ENCODE results near the gene GTF3C6.

DNA sequence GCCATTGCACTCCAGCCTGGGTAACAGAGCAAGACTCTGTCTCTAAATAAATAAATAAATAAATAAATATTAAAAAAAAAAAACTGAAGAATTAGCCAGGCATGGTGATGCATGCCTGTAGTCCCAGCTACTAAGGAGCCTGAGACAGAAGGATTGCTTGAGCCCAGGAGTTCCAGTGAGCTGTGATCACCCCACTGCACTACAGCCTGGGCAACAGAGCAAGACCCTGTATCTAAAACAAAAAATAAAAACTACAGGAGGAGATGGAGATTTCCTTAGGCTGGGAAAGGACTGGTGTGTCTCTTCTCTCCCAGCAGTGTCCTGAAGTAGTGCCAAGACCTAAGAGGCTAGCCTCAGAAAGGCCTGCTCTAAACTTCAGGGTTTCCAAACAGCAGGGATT, 8.1 kb upstream of the GTF3C6 start:
- TF ChIP-seq, protein P1, sequence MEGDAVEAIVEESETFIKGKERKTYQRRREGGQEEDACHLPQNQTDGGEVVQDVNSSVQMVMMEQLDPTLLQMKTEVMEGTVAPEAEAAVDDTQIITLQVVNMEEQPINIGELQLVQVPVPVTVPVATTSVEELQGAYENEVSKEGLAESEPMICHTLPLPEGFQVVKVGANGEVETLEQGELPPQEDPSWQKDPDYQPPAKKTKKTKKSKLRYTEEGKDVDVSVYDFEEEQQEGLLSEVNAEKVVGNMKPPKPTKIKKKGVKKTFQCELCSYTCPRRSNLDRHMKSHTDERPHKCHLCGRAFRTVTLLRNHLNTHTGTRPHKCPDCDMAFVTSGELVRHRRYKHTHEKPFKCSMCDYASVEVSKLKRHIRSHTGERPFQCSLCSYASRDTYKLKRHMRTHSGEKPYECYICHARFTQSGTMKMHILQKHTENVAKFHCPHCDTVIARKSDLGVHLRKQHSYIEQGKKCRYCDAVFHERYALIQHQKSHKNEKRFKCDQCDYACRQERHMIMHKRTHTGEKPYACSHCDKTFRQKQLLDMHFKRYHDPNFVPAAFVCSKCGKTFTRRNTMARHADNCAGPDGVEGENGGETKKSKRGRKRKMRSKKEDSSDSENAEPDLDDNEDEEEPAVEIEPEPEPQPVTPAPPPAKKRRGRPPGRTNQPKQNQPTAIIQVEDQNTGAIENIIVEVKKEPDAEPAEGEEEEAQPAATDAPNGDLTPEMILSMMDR (IDR thresholded peaks at IDR 0.05) = no peak
- no peak for TF ChIP-seq POLR2A (IDR thresholded peaks at IDR 0.05; ENCODE audit: low read depth)
- TF ChIP-seq POLR2AphosphoS5 (IDR thresholded peaks at IDR 0.05) = no peak
- no peak for TF ChIP-seq EP300 (IDR thresholded peaks at IDR 0.05)

Measured in esophagus muscularis mucosa (tissue), 4 donors.